GM10266 (cell line): ENCODE measurements around the gene ABCG1.

Experiments
- DNase-seq: peaks from one replicate; pipeline ENCODE4 v3.0.0; 2012; ENCODE audit errors: extremely low spot score
- TF ChIP-seq, protein P1 (sequence below): IDR thresholded peaks from 2 replicates; pipeline ENCODE4 v1.5.1; 2012; ENCODE audit warnings: mild to moderate bottlenecking, low read depth; ENCODE audit not compliant: control insufficient read depth, insufficient read depth; ENCODE audit errors: missing control alignments

The ABCG1 gene

DNA sequence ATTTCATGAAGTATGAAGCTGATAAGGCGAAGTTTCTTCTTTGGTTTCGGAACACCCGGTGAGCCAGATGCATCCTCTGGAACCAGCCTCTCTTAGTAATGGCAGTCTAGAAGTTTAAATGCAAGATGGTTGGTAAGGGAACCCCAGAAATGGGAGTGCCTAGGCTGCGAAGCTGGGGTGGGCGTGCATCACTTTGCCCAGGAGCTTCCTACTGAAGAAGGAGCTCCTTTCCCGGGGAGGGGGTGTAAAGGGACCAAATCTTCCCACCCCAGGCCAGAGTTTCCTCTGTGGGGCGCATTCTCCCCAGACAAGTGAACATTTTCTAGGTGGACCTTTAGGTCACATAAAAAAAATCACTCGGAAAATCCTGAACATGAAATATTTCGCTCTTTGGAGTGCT, 127.5 kb downstream of the ABCG1 start:
- TF ChIP-seq, protein P1, sequence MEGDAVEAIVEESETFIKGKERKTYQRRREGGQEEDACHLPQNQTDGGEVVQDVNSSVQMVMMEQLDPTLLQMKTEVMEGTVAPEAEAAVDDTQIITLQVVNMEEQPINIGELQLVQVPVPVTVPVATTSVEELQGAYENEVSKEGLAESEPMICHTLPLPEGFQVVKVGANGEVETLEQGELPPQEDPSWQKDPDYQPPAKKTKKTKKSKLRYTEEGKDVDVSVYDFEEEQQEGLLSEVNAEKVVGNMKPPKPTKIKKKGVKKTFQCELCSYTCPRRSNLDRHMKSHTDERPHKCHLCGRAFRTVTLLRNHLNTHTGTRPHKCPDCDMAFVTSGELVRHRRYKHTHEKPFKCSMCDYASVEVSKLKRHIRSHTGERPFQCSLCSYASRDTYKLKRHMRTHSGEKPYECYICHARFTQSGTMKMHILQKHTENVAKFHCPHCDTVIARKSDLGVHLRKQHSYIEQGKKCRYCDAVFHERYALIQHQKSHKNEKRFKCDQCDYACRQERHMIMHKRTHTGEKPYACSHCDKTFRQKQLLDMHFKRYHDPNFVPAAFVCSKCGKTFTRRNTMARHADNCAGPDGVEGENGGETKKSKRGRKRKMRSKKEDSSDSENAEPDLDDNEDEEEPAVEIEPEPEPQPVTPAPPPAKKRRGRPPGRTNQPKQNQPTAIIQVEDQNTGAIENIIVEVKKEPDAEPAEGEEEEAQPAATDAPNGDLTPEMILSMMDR: no peak
- DNase-seq: no peak
